Putamen (tissue), 1 donor: Measurements from ENCODE around the gene PDE6C.
A peak's percentile ranks its signal among the peaks of the same experiment; 100 is the strongest.

Experiments
- DNase-seq: peaks from one replicate; pipeline ENCODE4 v3.0.0-alpha.2; 2016; ENCODE audit warnings: low spot score

The PDE6C gene

GRCh38 chr10:93594518-93594917 lies 17.8 kb upstream of the PDE6C start:
- DNase-seq, result no peak

DNA sequence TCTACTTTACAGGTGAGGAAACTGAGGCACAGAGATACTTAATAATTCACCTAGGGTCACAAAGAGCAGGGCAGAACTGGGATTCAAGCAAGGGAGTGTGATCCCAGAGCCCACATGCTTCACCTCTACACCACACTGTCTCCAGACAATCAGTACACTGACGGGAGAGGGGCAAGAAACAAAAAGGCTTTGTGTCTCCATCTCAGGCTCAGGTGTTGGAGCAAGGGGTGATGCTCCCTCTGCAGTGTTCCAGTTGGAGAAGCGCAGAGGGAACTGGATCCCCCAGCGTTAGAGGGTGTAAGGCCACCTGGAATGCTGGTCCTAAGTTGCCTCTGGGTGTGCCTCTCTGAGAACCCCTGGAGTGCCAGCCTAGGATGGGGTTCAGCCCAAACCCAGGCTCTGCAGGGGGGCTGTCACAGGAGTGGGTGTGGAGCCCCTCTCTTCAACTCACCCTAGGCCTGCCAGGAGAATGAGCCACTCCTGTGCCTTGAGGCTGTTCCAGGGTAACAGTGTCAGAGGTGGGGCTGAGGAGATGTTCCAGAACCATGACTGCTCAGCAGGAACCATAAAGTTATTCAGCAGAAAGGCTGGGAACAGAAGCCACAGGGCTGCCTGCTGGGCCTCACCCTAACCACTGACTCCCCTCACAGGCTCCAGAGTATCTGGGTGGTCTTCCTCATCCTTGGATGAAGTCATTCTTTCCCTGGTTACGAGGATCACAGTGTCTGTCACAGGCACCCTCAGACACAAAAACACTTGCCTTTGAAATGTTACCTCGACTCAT lies 16.8 kb upstream of the PDE6C start:
- DNase-seq, result no peak

DNA sequence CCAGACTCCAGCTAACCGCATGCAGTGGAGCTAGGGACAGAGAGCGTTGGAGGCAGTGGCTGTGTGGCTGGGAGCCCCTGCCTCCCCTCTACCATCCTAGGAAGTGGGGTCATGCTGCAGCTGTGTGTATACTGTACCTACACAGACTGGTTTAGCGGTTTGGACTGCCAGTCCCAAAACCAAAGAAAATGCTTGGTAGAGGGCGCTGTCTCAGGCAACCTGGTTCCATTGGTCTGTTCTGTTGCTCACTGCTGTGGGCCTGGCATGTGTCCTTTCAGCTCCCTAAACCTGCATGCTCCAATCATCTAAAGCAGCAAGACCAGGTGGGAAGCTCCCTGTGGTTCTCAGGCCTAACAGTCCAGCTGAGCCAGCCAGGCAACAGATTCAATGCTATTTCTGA lies 15.8 kb upstream of the PDE6C start:
- DNase-seq, result no peak

GRCh38 chr10:93597075-93597599 lies 15.2 kb upstream of the PDE6C start:
- no peak for DNase-seq

DNA sequence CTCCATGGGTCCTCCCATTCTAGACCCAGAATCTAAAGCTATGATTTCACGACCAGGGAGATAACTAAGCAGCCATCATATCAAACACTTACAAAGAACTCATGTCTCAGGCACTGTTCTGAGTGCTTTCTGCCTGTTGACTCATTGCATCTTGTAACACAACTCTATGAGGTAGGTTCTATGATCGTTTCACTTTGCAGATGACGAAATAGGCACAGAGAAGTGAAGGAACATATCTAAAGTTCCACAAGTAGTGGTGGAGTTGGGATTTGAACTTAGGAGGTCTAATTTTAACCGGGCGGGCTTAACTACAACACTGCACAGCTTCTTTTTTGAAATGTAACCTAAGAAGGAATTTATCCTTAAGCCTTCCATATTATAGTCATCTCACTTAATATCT lies 14.2 kb upstream of the PDE6C start:
- no peak for DNase-seq

GRCh38 chr10:93599335-93599734 lies 13.0 kb upstream of the PDE6C start:
- DNase-seq, result no peak

- DNase-seq, result no peak
Observed at GRCh38 chr10:93599778-93600177, 12.6 kb upstream of the PDE6C start.

DNA sequence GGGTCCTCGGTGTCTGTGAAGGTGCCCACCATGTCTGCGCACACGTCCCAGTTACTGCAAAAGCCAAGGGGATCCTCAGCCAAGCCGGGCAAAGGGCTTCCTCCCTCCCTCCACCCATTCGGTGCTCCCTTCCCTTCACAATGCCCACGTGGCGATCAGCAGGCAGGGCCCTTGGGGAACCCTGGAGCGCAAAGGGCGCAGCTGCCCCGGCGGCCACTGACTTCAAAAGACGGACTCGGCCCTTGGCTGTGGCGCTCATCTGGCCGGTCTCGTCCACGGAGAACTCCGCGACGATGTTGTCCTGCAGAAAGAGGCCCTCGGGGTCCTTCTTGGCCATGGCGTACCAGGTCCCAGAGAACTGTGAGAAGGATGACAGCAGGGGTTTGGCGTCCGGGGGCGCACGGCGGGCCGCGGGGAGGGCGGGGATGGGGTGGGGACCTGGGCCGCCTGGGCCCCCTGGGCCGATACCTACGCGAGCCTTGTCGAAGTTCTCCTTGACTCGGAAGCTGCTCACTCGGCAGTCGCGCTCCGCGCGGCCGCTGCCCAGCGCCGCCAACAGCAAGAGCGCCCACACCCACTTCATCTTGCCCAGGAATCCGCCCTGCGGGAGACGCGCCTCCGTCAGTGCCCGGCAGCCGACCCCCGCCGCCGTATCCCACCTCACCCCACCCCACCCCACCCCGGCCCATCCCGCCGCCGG lies 11.7 kb upstream of the PDE6C start:
- DNase-seq, result no peak

- DNase-seq, result peak; percentile 14
Observed at GRCh38 chr10:93601146-93601773, 11.1 kb upstream of the PDE6C start, which contains the start of gene RBP4. Gene RBP4 (minus strand): TSS chr10:93601235. CDS start chr10:93601028, 207 bp downstream.

DNA sequence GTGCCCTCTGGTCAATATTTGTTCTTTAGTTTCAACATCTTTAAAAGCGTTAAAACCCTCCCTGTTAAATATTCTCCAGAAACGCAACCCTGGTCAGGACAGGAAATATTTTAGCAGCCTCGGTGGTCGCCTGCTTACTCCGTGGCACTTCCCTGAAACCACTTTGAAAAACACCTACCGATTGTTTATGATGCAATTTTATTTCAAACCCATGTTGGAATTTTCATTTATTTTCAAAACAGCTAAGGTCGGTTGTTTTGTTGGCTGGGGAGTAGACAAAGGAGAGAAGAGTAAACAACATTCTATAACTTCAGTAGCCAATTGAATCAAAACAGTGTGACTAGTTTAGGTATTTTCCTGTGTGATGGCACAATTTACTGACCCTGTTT lies 10.6 kb upstream of the PDE6C start:
- DNase-seq, result no peak

- no peak for DNase-seq
Observed at GRCh38 chr10:93603023-93603422, 9.3 kb upstream of the PDE6C start.

GRCh38 chr10:93604146-93604545 lies 8.2 kb upstream of the PDE6C start:
- DNase-seq, result no peak

DNA sequence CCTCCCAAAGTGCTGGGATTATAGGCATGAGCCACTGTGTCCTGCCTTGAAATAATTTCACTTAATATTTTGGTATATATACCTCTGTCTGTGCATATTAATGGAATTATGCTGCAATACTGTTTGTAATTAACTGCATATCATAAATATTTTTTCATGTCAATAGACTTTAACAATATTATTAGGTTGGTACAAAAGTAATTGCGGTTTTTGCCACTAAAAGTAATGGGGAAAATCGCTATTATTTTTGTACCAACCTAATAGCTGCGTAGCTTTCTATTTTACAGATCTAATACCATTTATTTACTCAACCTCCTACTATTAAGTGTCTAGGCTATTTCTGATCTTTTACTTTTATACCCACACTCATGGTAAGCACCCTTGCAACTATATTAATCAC lies 3.9 kb upstream of the PDE6C start:
- no peak for DNase-seq

- DNase-seq, result no peak
Observed at GRCh38 chr10:93613126-93613525, 789 bp downstream of the PDE6C start.

DNA sequence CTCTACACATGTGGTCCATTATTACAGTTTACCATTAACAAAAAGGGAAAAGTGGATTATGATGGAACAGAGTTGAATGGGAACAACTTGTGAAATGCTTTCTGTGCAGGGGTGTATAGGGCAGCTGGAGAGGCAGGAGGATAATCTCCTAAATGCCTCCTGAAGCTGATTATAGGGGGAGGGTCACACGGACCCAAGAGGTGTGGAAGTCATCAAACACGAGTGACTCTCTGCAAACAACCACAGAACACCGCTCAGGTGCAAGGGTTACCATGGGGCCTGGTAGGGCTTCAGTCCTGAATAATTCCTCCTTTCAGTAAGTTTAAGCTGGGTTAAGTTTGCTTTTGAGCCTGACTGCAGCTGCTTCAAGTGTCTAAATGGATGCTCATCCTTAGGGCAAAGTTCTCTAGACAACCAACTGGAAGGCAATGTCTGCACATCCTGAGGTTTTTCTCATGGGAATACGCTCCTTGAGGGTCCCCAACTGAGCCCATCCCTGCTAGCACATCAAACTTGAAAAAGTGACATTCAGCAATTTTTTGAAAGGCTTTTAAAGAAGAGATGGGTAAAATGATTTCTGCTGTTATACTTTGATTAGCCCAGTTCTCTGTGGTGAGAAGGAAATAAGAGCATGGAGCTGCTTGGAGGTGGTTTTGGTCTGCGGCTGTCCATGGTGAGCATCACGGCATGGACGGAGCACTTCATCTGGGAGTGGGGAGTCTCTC lies 1.9 kb downstream of the PDE6C start:
- DNase-seq, result no peak

- no peak for DNase-seq
Observed at GRCh38 chr10:93615576-93616235, 3.4 kb downstream of the PDE6C start.

DNA sequence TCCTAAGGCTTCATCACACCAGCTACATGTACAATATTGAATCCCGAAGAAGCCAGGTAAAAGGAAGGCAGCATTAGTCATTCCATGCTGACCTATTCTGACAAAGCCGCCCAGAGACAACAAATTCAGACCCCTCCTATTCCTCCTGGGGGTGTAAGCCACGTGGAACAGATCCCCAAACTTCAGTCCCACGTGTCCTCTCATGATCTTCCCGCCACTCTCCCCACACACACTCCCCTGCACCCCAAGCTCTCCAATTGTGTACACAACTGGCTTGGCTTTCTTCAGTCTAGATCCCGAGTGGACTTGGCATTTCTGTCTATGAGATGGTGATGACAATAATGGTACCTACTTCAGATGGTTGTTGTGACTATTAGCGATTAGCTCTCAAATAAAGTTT lies 8.6 kb downstream of the PDE6C start:
- no peak for DNase-seq

DNA sequence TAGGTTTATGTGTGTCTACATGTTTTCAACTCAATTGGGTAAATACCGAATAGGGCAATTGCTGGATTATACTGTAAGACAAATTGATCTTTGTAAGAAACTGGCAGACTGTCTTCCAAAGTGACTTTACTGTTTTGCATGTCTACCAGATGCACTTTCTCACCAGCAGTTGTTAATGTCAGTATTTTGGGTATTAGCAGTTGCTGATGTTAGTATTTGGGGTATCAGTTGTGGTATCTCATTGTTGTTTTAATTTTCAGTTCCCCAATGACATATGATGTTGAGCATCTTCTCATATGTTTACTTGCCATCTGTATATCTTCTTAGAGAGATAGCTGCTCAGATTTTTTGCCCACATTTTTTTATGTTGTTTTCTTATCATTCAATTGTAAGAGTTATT lies 10.6 kb downstream of the PDE6C start:
- no peak for DNase-seq

GRCh38 chr10:93628858-93629257 lies 16.5 kb downstream of the PDE6C start:
- DNase-seq, result no peak

DNA sequence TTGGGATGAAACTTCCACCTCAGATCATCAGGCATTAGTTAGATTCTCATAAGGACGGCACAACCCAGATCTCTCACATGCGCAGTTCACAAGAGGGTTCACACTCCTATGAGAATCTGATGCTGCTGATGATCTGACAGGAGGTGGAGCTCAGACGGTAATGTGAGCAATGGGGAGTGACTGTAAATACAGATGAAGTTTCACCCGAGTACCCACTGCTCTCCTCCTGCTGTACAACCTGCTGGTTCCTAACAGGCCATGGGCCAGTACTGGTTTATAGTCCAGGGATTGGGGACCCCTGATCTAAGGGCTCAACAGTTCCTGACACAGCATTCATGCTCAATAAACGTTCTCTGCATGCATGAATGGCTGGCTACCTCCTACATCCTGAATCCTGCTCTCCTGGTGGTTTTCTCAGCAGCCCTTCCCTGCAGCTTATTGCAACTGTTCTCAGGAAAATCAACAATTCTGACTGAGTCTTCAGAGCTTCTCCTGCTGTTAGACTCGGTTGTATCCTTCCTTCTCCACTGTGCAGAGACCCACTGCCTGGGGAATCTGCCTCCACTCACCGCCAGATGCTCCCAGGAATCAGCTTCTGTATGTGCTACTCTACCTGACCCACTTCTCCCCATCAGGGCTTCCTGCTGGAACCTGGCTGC lies 17.4 kb downstream of the PDE6C start:
- DNase-seq, result no peak
